ENCODE measurements around the gene FFAR1.

DNA sequence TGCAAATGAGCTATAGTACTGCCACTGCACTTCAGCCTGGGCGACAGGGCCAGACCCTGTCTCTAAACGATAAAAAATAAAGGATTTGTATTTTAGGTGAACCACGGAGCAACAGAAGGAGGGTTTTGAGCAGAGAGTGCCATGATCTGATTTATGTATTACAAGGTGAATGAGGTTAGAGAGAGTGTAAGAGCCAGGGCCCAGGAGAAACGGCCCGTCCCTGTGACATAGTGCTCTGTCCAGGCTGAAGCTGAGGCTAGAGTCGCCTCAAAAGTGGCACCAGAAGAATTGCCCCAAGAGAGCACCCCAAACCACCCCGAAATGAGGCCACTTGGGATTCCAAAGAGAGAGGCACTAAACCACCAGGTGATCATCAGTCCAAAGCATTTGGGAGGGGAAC, 38.8 kb upstream of the FFAR1 start:
- TF ChIP-seq POLR2A (IDR thresholded peaks at IDR 0.05): no peak
- TF ChIP-seq, protein P1, sequence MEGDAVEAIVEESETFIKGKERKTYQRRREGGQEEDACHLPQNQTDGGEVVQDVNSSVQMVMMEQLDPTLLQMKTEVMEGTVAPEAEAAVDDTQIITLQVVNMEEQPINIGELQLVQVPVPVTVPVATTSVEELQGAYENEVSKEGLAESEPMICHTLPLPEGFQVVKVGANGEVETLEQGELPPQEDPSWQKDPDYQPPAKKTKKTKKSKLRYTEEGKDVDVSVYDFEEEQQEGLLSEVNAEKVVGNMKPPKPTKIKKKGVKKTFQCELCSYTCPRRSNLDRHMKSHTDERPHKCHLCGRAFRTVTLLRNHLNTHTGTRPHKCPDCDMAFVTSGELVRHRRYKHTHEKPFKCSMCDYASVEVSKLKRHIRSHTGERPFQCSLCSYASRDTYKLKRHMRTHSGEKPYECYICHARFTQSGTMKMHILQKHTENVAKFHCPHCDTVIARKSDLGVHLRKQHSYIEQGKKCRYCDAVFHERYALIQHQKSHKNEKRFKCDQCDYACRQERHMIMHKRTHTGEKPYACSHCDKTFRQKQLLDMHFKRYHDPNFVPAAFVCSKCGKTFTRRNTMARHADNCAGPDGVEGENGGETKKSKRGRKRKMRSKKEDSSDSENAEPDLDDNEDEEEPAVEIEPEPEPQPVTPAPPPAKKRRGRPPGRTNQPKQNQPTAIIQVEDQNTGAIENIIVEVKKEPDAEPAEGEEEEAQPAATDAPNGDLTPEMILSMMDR (IDR thresholded peaks at IDR 0.05): no peak

Data from lower leg skin (tissue), 3 donors.